Raji (cell line): ENCODE results near the gene ZDHHC4.

Experiments
- POLR2A ChIP-seq: IDR thresholded peaks from 2 replicates; pipeline ENCODE4 v1.6.1; 2011; ENCODE audit warnings: low read depth, low read length, control low read depth; ENCODE audit not compliant: insufficient read depth

Gene ZDHHC4

GRCh38 chr7:6614953-6615722 lies 37.9 kb downstream of the ZDHHC4 start, which contains the start of gene ZNF853:
Gene ZNF853, plus strand, starts transcription at chr7:6615610. Its CDS starts 565 bp downstream, at chr7:6616175.
- TF ChIP-seq POLR2A, result no peak

- no peak for TF ChIP-seq POLR2A
Observed at GRCh38 chr7:6615723-6616555, 38.7 kb downstream of the ZDHHC4 start.

GRCh38 chr7:6616854-6617643 lies 39.8 kb downstream of the ZDHHC4 start:
- TF ChIP-seq POLR2A, result no peak

- TF ChIP-seq POLR2A, result no peak
Observed at GRCh38 chr7:6618621-6619020, 41.4 kb downstream of the ZDHHC4 start.

- no peak for TF ChIP-seq POLR2A
Observed at GRCh38 chr7:6619961-6620360, 42.7 kb downstream of the ZDHHC4 start.

- TF ChIP-seq POLR2A, result no peak
Observed at GRCh38 chr7:6621195-6622133, 44.2 kb downstream of the ZDHHC4 start.

- no peak for TF ChIP-seq POLR2A
Observed at GRCh38 chr7:6622134-6622710, 45.0 kb downstream of the ZDHHC4 start.

GRCh38 chr7:6623589-6624245 lies 46.5 kb downstream of the ZDHHC4 start:
- peak; percentile 47; the same call in 1 of the 2 replicates for TF ChIP-seq POLR2A

GRCh38 chr7:6624246-6624611 lies 47.0 kb downstream of the ZDHHC4 start:
- no peak for TF ChIP-seq POLR2A

- TF ChIP-seq POLR2A, result no peak
Observed at GRCh38 chr7:6628045-6628444, 50.8 kb downstream of the ZDHHC4 start.

- no peak for TF ChIP-seq POLR2A
Observed at GRCh38 chr7:6630007-6630849, 53.0 kb downstream of the ZDHHC4 start.

GRCh38 chr7:6631605-6632004 lies 54.4 kb downstream of the ZDHHC4 start:
- TF ChIP-seq POLR2A, result no peak
